Spleen (tissue), 11 donors: Measurements from ENCODE around the gene CMYA5. TPM values are rescaled to one million over a fixed set of nuclear protein-coding genes. Genes with fewer than 3 reads are reported as not detected.

Source experiments
- DNase-seq: peaks from one replicate; pipeline ENCODE4 v3.0.0-alpha.2; 2020
- H3K27ac ChIP-seq, 8 donors: fragments of 200-600 bp; sonication (generic) in 7 of 8; 1 replicate in 4 of 8; 2 replicates in 4 of 8; pipeline versions ENCODE4 v1.5.0 to v1.8.0; 2016 to 2021; ENCODE audit warnings: inconsistent platforms in 4 of 8, mild to moderate bottlenecking in 4 of 8, moderate library complexity in 1 of 8
- H3K27me3 ChIP-seq, 7 donors: fragments of 200-600 bp; sonication (generic) in 6 of 7; replicated peaks in 1 of 7; 1 replicate in 4 of 7; 2 replicates in 3 of 7; pipeline versions ENCODE4 v1.5.0 to v1.8.0; 2016 to 2021; ENCODE audit warnings: inconsistent platforms in 3 of 7, mild to moderate bottlenecking in 1 of 7
- H3K36me3 ChIP-seq, 6 donors: fragments of 200-600 bp; sonication (generic) in 5 of 6; 1 replicate in 4 of 6; 2 replicates in 2 of 6; pipeline versions ENCODE4 v1.5.0 to v1.8.0; 2016 to 2021; ENCODE audit warnings: inconsistent platforms in 2 of 6
- H3K4me1 ChIP-seq, 6 donors: fragments of 200-600 bp; sonication (generic) in 5 of 6; 1 replicate in 3 of 6; 2 replicates in 3 of 6; pipeline versions ENCODE4 v1.5.0 to v1.8.0; 2016 to 2021; ENCODE audit warnings: inconsistent platforms in 3 of 6
- H3K4me3 ChIP-seq, 8 donors: fragments of 200-600 bp; sonication (generic) in 7 of 8; 1 replicate in 4 of 8; 2 replicates in 4 of 8; pipeline versions ENCODE4 v1.5.0 to v1.8.0; 2016 to 2021; ENCODE audit warnings: inconsistent platforms in 4 of 8, mild to moderate bottlenecking in 4 of 8, moderate library complexity in 2 of 8
- H3K9me3 ChIP-seq, 8 donors: fragments of 200-600 bp; sonication (generic) in 7 of 8; 1 replicate in 4 of 8; 2 replicates in 4 of 8; pipeline versions ENCODE4 v1.5.0 to v1.8.0; 2016 to 2021; ENCODE audit warnings: inconsistent platforms in 4 of 8
- CTCF ChIP-seq, 11 experiments: fragments of 200-600 bp in 7 of 11; fragments of 450-650 bp in 4 of 11; sonication (generic) in 4 of 11; IDR thresholded peaks in 8 of 11; conservative IDR thresholded peaks in 3 of 11; 1 replicate in 7 of 11; 2 replicates in 4 of 11; pipeline versions ENCODE4 v1.4.0 to v1.8.0; 2016 to 2021; ENCODE audit warnings: antibody characterized with exemption in 11 of 11, inconsistent platforms in 4 of 11, mild to moderate bottlenecking in 1 of 11
- POLR2A ChIP-seq, 3 donors: fragments of 450-650 bp; IDR thresholded peaks; one replicate each; pipeline ENCODE4 v1.5.1; 2017; ENCODE audit warnings: antibody characterized with exemption in 3 of 3, mild to moderate bottlenecking in 1 of 3
- POLR2AphosphoS5 ChIP-seq, 3 donors: sonication (generic); formaldehyde crosslinking; IDR thresholded peaks; one replicate each; pipeline ENCODE4 v1.5.1; 2017; ENCODE audit warnings: antibody characterized with exemption in 3 of 3
- WGBS, 5 donors: extraction: QIAGEN DNeasy Blood & Tissue Kit in 3 of 5; methylation state at CpG; one replicate each; pipeline versions ENCODE4 v1.1.5 to v1.1.7; 2013 to 2018; 5-methylcytosine and 5-hydroxymethylcytosine counted together
- intact Hi-C: fragments of 100-400 bp; cut with DNase I; formaldehyde crosslinking; loops from one replicate; pipeline ENCODE4 v1.15.0; 2023; ENCODE audit warnings: low total_unique reads
- polyA plus RNA-seq, 3 donors: library from polyadenylated mRNA; stranded (reverse); fragments of 200-250 nt; gene quantifications; one replicate each; pipeline ENCODE4 v1.2.1, GENCODE V29; 2013
- total RNA-seq, 7 donors: library from RNA; depleted of rRNA in 3 of 7; stranded (reverse); fragments of >200 nt in 3 of 7; fragmentation: NEBNext Ultra II Directional in 4 of 7; extraction: Animal tissue kit (Norgen Biotek cat#: 25700) in 4 of 7; gene quantifications; one replicate each; pipeline versions ENCODE4 v1.1.0 to v1.2.1, GENCODE V29; 2016 to 2021
- donor health status: healthy with polysubstance abuse.
- donor health status: DM: no; HTN: no; CAD: no; lungs with moderate emphysema.
- donor health status: DM: no; HTN: no; CAD: no.
- donor health status: Bipolar disorder and iron deficiency.
- donor health status: healthy.
- donor health status: DM: no; HTN: no; CAD: no.
- donor health status: DM: yes; HTN: yes; CAD: no.

CMYA5 gene
- total and polyA plus RNA-seq, 10 donors: 0.13 to 0.85 (median 0.28) TPM

- H3K36me3 ChIP-seq: no peaks in the 10 kb centered on the region
- no peak for DNase-seq
- no peak overlapping the region for H3K27ac ChIP-seq
- WGBS, 5 donors: 78 to 89% (median 83%) methylated on average over 6 of the region's 6 CpGs
- H3K27me3 ChIP-seq: peaks cover 0 to 10% (median 0%) of the 10 kb centered on the region in 7 donors
- intact Hi-C loops: no loop called here
- H3K4me1 ChIP-seq: no peaks in the 10 kb centered on the region
- H3K9me3 ChIP-seq: no peaks in the 10 kb centered on the region
- TF ChIP-seq CTCF (IDR thresholded peaks at IDR 0.05 in 8 of 11, conservative IDR thresholded peaks at IDR 0.05 in 3 of 11) (no peak), POLR2A (IDR thresholded peaks at IDR 0.05) (no peak), POLR2AphosphoS5 (IDR thresholded peaks at IDR 0.05) (no peak)
- no peak overlapping the region for H3K4me3 ChIP-seq
Measured at GRCh38 chr5:79837761-79838551, 148.3 kb downstream of the CMYA5 start.

- Histone ChIP-seq H3K4me1 (no peaks in the 10 kb centered on the region), H3K27me3 (peaks cover 0 to 10% (median 0%) of the 10 kb centered on the region in 7 donors), H3K4me3 (no peak overlapping the region), H3K27ac (no peak overlapping the region), H3K9me3 (no peaks in the 10 kb centered on the region), H3K36me3 (no peaks in the 10 kb centered on the region)
- no peak for TF ChIP-seq POLR2AphosphoS5 (IDR thresholded peaks at IDR 0.05)
- TF ChIP-seq CTCF (IDR thresholded peaks at IDR 0.05 in 8 of 11, conservative IDR thresholded peaks at IDR 0.05 in 3 of 11): no peak
- TF ChIP-seq POLR2A (IDR thresholded peaks at IDR 0.05): no peak
- 59 to 72% (median 62%) methylated on average over 7 of the region's 7 CpGs for WGBS, 5 donors
- intact Hi-C loops: no loop called here
- DNase-seq: no peak
Measured at GRCh38 chr5:79840084-79840990, 150.7 kb downstream of the CMYA5 start.

- TF ChIP-seq CTCF (IDR thresholded peaks at IDR 0.05 in 8 of 11, conservative IDR thresholded peaks at IDR 0.05 in 3 of 11) (no peak), POLR2AphosphoS5 (IDR thresholded peaks at IDR 0.05) (no peak), POLR2A (IDR thresholded peaks at IDR 0.05) (no peak)
- H3K36me3 ChIP-seq: no peaks in the 10 kb centered on the region
- intact Hi-C loops: no loop called here
- H3K4me1 ChIP-seq: no peaks in the 10 kb centered on the region
- no peak for DNase-seq
- H3K27ac ChIP-seq: no peak overlapping the region
- no peak overlapping the region for H3K4me3 ChIP-seq
- no peaks in the 10 kb centered on the region for H3K9me3 ChIP-seq
- peaks cover 0 to 10% (median 0%) of the 10 kb centered on the region in 7 donors for H3K27me3 ChIP-seq
Measured at GRCh38 chr5:79841172-79841571, 151.5 kb downstream of the CMYA5 start.
